Keratinocyte (primary cell): Measurements from ENCODE around the gene AGFG1.

Experiments
- EZH2 ChIP-seq: IDR thresholded peaks from one replicate; pipeline ENCODE4 v1.6.1; 2012; ENCODE audit warnings: inconsistent platforms, mild to moderate bottlenecking, low read length, moderate library complexity
- TF ChIP-seq, protein P1 (sequence below), 3 experiments: IDR thresholded peaks in 1 of 3; conservative IDR thresholded peaks in 1 of 3; optimal IDR thresholded peaks in 1 of 3; 2 replicates in 2 of 3; 3 replicates in 1 of 3; pipeline versions ENCODE3 to v1.5.1; 2011; ENCODE audit warnings: low read length in 3 of 3, mild to moderate bottlenecking in 3 of 3, moderate library complexity in 2 of 3, control low read depth in 1 of 3, inconsistent platforms in 1 of 3; ENCODE audit not compliant: insufficient read depth in 2 of 3; ENCODE audit errors: extremely low read depth in 1 of 3

DNA sequence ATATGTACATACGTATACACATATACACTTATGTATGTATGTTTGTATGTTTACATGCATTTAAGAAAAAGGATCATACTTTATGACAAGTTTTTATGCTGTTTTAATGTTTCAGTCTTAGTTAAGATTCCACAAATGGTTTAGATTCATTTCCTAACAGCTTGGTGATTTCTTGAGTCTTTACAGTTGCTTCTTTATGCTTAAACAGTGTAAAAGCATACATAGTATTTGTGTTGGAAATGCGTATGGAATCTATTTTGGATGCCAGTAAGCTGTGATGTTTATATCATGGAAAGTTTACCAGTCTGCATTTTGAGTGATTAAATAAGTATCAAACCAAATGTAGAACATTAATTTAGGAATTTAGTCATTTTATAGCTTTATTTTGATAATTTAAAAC is 55.4 kb downstream of the AGFG1 start:
- TF ChIP-seq, protein P1, sequence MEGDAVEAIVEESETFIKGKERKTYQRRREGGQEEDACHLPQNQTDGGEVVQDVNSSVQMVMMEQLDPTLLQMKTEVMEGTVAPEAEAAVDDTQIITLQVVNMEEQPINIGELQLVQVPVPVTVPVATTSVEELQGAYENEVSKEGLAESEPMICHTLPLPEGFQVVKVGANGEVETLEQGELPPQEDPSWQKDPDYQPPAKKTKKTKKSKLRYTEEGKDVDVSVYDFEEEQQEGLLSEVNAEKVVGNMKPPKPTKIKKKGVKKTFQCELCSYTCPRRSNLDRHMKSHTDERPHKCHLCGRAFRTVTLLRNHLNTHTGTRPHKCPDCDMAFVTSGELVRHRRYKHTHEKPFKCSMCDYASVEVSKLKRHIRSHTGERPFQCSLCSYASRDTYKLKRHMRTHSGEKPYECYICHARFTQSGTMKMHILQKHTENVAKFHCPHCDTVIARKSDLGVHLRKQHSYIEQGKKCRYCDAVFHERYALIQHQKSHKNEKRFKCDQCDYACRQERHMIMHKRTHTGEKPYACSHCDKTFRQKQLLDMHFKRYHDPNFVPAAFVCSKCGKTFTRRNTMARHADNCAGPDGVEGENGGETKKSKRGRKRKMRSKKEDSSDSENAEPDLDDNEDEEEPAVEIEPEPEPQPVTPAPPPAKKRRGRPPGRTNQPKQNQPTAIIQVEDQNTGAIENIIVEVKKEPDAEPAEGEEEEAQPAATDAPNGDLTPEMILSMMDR (optimal IDR thresholded peaks at IDR 0.05 in 1 of 3, IDR thresholded peaks at IDR 0.05 in 1 of 3, conservative IDR thresholded peaks at IDR 0.05 in 1 of 3; ENCODE audit: extremely low read depth in 1 of 3, insufficient read depth in 2 of 3, low read length in 3 of 3): no peak
- TF ChIP-seq EZH2: no peak
